ENCODE measurements around the gene ZSWIM8.

ZSWIM8 gene

GRCh38 chr10:73800560-73801252 is 15.3 kb downstream of the ZSWIM8 start:
- Mint-ChIP-seq H3K27me3 (no peaks in the 10 kb centered on the region), H3K4me1 (peaks cover 14% of the 10 kb centered on the region), H3K4me3 (no peak overlapping the region), H3K27ac (no peak overlapping the region), H3K9me3 (no peaks in the 10 kb centered on the region), H3K36me3 (peaks cover 8% of the 10 kb centered on the region)

DNA sequence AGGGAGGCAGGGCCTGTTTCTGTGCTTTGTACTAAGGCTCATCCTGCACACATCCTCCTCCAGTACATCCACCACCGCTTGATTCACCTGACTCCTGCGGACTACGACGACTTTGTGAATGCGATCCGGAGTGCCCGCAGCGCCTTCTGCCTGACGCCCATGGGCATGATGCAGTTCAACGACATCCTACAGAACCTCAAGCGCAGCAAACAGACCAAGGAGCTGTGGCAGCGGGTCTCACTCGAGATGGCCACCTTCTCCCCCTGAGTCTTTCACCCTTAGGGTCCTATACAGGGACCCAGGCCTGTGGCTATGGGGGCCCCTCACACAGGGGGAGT is 15.8 kb downstream of the ZSWIM8 start:
- H3K9me3 Mint-ChIP-seq = no peaks in the 10 kb centered on the region
- no peak overlapping the region for H3K4me3 Mint-ChIP-seq
- H3K36me3 Mint-ChIP-seq = peaks cover 8% of the 10 kb centered on the region
- H3K27me3 Mint-ChIP-seq = no peaks in the 10 kb centered on the region
- peaks cover 18% of the 10 kb centered on the region for H3K4me1 Mint-ChIP-seq
- H3K27ac Mint-ChIP-seq = no peak overlapping the region

DNA sequence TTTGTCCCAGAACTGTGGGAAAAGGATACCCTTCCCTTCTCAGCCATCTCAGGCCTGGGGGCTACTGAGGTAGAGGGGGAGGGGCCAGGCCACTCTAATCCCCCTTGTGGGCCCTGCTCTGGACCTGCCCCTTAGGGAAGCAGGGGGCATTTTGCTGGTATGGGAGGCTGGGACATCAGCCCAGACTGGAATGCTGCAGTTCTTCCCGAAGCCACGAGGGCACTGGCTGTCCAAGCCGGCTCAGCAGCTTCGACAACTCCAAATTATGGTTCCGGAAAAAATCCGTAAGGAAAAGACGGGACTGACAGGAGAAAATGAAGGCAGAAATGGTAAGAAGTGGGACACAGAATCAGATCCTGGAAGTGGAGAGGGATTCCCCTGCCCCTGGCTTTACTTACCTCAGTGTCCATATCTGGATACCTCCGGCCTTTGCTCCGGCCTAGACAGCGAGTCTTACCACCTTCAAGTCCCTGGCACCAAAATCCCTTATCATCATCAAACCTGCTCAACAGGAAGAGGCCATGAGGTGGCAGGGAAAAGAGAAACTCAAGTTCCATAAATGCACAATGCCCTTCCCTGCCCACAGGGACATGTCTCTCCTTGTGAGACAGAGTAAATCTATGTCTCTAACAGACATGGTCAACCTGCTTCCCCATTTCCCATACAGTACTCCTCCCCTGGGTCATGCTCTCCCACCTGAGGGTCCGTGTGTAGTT is 17.0 kb downstream of the ZSWIM8 start:
- no peaks in the 10 kb centered on the region for H3K27me3 Mint-ChIP-seq
- H3K4me1 Mint-ChIP-seq = peaks cover 27% of the 10 kb centered on the region
- no peak overlapping the region for H3K4me3 Mint-ChIP-seq
- H3K36me3 Mint-ChIP-seq = peaks cover 11% of the 10 kb centered on the region
- no peaks in the 10 kb centered on the region for H3K9me3 Mint-ChIP-seq
- H3K27ac Mint-ChIP-seq = peak overlapping the region; percentile 43

DNA sequence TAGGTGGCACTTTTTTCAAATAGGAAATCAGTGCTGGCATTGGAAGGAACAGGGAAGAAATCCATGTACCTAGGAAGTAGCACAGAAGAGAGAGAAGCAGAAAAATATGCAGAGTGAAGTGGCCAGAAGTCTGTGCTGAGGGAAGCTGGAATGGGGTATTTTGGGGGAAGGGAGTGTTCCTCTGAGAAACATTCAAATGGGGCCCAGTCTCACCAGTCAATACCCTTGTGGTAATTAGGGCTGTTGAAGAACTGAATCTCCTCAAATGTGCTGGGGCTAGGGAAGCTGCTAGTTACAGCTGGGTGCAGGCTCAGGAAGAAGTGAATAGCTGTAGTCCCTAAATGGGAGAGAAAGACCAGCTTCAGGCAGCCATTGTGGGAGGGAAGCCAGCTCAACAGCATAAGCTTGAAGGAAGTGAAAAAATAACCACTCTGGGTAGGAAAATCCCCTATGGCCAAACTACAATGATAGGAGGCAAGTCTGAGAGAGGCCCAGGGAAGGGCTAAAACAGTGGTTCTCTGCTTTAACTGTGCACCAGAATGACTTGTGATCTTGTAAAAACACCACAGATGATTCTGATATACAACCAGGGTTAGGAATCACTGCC is 18.4 kb downstream of the ZSWIM8 start:
- H3K27me3 Mint-ChIP-seq = no peaks in the 10 kb centered on the region
- peaks cover 39% of the 10 kb centered on the region for H3K4me1 Mint-ChIP-seq
- peaks cover 10% of the 10 kb centered on the region for H3K36me3 Mint-ChIP-seq
- peak overlapping the region; percentile 79 for H3K27ac Mint-ChIP-seq
- no peak overlapping the region for H3K4me3 Mint-ChIP-seq
- no peaks in the 10 kb centered on the region for H3K9me3 Mint-ChIP-seq

DNA sequence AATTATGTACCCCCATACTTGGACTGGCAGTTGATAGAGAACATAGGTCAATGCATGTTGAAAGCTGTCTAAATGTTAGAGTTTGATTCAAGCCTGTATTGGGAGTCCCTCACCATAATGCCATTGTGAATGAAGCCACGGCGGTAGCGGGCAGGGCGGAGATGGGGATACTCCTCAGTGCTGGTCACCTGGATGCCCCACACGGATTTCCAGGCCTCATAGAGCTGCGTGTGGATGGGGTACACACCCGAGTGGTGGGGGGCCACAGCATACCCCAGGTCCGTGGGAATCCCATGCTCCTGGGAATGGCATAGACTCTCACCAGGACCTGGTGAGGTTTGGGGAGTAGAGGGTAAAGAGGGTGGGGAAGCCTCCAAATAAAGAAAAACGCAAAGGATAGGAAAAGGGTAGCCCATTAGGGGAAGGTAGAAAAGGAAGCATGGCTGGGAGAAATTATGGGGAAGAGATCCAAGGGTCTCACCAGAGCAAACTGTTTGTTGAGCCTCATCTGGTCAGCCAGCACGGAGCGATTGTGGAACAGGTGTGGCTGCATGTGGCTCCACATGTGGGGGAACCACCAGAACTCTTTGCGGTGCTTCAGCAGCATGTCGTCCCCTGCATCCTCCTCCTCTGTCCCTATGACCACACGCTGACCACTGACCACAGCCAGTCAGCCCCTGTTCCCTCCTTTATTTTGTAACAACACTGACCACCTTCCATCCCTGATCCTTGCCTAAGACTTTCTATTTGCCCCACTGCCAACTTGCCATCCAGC is 21.0 kb downstream of the ZSWIM8 start:
- Mint-ChIP-seq H3K27ac (peak overlapping the region; percentile 69), H3K36me3 (peaks cover 13% of the 10 kb centered on the region), H3K4me3 (peak overlapping the region; percentile 71), H3K9me3 (no peaks in the 10 kb centered on the region), H3K4me1 (peaks cover 58% of the 10 kb centered on the region), H3K27me3 (no peaks in the 10 kb centered on the region)

DNA sequence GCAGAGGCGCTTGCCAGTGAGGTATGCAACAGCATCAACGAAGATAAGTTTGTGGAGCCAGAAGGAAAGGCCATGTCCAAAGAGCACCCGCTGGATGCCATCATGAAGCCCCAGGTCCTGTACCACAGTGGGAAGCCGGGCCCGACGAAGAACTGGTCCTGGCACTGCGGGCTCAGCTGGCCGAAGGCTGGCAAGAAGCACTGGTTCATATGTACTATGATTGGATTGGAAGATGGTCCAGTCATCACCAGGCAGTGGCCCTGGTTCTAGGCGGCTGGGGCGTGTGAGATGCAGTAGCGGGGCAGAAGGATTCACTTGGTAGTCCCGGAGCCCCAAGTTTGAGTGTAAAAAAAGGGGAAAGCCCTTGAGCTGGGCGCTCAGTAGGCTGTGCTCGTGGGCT is 22.1 kb downstream of the ZSWIM8 start:
- Mint-ChIP-seq H3K27me3 (no peaks in the 10 kb centered on the region), H3K36me3 (peaks cover 13% of the 10 kb centered on the region), H3K4me1 (peaks cover 58% of the 10 kb centered on the region), H3K9me3 (no peaks in the 10 kb centered on the region), H3K4me3 (peak overlapping the region; percentile 71), H3K27ac (no peak overlapping the region)

GRCh38 chr10:73808021-73808815 is 22.8 kb downstream of the ZSWIM8 start:
- no peaks in the 10 kb centered on the region for H3K9me3 Mint-ChIP-seq
- peaks cover 12% of the 10 kb centered on the region for H3K36me3 Mint-ChIP-seq
- H3K4me1 Mint-ChIP-seq = peaks cover 58% of the 10 kb centered on the region
- H3K27me3 Mint-ChIP-seq = no peaks in the 10 kb centered on the region
- H3K4me3 Mint-ChIP-seq = peak overlapping the region; percentile 44
- H3K27ac Mint-ChIP-seq = peak overlapping the region; percentile 87

- H3K4me1 Mint-ChIP-seq = peaks cover 52% of the 10 kb centered on the region
Measured at GRCh38 chr10:73809061-73809818, 23.8 kb downstream of the ZSWIM8 start.

GRCh38 chr10:73810358-73810734 is 24.9 kb downstream of the ZSWIM8 start:
- Mint-ChIP-seq H3K4me3 (peak overlapping the region; percentile 93), H3K27ac (peak overlapping the region; percentile 96), H3K27me3 (no peaks in the 10 kb centered on the region), H3K36me3 (peaks cover 18% of the 10 kb centered on the region), H3K4me1 (peaks cover 52% of the 10 kb centered on the region), H3K9me3 (no peaks in the 10 kb centered on the region)

More at GRCh38 chr10:73809061-73809818, 23.8 kb downstream of the ZSWIM8 start:
- H3K27me3 Mint-ChIP-seq = no peaks in the 10 kb centered on the region
- peaks cover 18% of the 10 kb centered on the region for H3K36me3 Mint-ChIP-seq
- peak overlapping the region; percentile 93 for H3K4me3 Mint-ChIP-seq
- H3K9me3 Mint-ChIP-seq = no peaks in the 10 kb centered on the region
- H3K27ac Mint-ChIP-seq = peak overlapping the region; percentile 87

DNA sequence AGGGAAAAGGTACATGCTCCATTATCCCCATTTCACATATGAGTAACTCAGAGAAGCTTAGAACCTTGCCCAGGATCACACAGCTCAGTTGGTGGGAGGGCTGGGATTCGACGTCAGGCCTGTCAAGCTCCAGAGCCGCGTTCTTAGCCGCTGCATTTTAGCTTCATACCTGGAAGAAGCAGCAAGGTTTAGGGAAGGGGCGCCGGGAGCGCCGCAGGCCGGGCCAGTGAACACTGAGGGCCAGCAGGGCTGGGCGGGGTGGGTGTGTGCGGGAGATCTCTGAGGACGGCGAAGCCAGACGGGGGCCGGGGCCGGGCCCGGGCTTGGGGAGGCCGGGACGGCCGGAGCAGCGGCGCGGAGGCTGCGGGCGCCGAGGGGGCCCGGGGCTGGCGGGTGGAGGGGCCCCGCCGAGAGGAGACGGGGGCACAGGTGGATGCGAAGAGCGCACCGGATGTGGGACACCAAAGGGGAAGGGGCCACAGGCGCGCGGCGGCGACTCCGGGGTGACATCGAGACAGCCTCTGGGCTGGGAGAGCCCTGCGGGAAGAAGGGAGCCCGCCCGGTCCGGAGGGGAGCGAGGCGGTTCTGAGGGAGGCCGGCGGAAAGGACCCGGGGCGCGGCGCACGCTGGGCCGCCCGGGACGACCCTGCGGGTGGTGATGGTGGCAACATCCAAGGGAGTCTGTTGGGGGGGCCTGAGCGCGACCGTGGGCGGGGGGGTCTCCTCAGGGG is 25.5 kb downstream of the ZSWIM8 start:
- Mint-ChIP-seq H3K4me3 (peak overlapping the region; percentile 93), H3K27me3 (no peaks in the 10 kb centered on the region), H3K9me3 (no peaks in the 10 kb centered on the region), H3K36me3 (peaks cover 18% of the 10 kb centered on the region), H3K27ac (peak overlapping the region; percentile 96), H3K4me1 (peaks cover 46% of the 10 kb centered on the region)

DNA sequence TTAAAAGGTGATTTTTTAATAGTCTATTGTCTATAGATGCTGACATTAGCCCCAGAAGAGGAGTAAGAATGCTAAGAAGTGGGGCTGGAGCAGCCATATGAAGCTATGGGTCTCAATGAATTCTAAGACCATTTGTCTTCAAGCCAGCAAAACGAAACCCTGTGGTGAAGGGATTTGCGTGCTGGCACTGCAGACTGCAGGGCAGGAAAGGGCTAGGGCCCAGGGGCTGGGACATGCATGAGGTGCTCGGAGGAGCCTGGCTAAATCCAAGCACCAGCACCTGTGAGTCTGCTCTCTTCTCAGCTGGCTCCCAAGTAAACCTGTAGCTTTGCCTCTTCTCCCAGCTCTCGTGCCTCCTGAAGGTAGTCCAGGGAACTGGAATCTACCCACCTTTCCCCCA is 27.3 kb downstream of the ZSWIM8 start:
- Mint-ChIP-seq H3K36me3 (peaks cover 12% of the 10 kb centered on the region), H3K27ac (peak overlapping the region; percentile 85), H3K9me3 (no peaks in the 10 kb centered on the region), H3K27me3 (no peaks in the 10 kb centered on the region), H3K4me1 (peaks cover 28% of the 10 kb centered on the region), H3K4me3 (peak overlapping the region; percentile 43)

GRCh38 chr10:73813333-73813732 is 27.9 kb downstream of the ZSWIM8 start:
- Mint-ChIP-seq H3K27ac (peak overlapping the region; percentile 17), H3K36me3 (peaks cover 12% of the 10 kb centered on the region), H3K9me3 (no peaks in the 10 kb centered on the region), H3K4me3 (no peak overlapping the region), H3K4me1 (peaks cover 23% of the 10 kb centered on the region), H3K27me3 (no peaks in the 10 kb centered on the region)

DNA sequence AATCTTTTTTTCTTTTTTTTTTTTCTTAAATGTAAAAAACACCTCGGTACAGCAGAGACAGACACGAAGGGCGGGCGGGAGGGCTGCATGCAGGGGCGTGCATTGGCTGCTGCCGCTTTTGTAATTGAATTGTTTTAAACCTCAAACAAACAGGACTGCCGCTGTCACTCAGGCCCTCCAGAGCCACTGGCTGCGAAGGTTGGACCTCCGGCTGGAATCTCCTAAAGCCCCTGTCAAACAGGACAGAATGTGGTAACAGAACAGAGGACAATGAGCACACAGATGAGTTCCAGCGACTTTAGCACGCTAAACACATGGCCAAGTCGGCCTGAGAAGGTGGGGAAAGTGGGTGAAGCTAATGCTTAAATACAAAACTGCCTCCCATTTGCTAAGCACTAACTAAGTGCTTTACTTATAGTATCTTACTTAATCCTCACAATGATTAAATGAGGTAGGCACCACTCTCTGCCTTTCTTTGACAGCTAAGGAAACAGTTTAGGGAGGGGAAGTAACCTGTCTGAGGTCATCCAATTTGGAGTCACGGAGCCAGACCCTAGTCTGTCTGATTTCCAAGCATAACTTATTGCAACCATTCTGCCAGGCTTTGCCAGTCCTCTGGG is 29.0 kb downstream of the ZSWIM8 start:
- Mint-ChIP-seq H3K4me3 (no peak overlapping the region), H3K27ac (no peak overlapping the region), H3K9me3 (no peaks in the 10 kb centered on the region), H3K27me3 (no peaks in the 10 kb centered on the region), H3K36me3 (peaks cover 10% of the 10 kb centered on the region), H3K4me1 (peaks cover 13% of the 10 kb centered on the region)
